ENCODE results near the gene UBE3D.
"Not testable (repeated sequence)": the region's sequence is repeated elsewhere in the genome, so short reads cannot be mapped to it uniquely, and the experiment has no call there.

Gene UBE3D

GRCh38 chr6:82867946-82868345 lies 197.7 kb downstream of the UBE3D start:
- no peak for DNase-seq

GRCh38 chr6:82866446-82866845 lies 199.2 kb downstream of the UBE3D start:
- no peak for DNase-seq

- DNase-seq = no peak
Observed at GRCh38 chr6:82865461-82865860, 200.2 kb downstream of the UBE3D start.

GRCh38 chr6:82863781-82864180 lies 201.9 kb downstream of the UBE3D start:
- no peak for DNase-seq

GRCh38 chr6:82862543-82862942 lies 203.1 kb downstream of the UBE3D start:
- no peak for DNase-seq

GRCh38 chr6:82861121-82861520 lies 204.5 kb downstream of the UBE3D start:
- DNase-seq = no peak

GRCh38 chr6:82856077-82856476 lies 209.6 kb downstream of the UBE3D start:
- DNase-seq = not testable (repeated sequence)

GRCh38 chr6:82852904-82853303 lies 212.7 kb downstream of the UBE3D start:
- not testable (repeated sequence) for DNase-seq

GRCh38 chr6:82843291-82843885 lies 222.3 kb downstream of the UBE3D start:
- DNase-seq = no peak

- DNase-seq = no peak
Observed at GRCh38 chr6:82842721-82843120, 222.9 kb downstream of the UBE3D start.

Data from RPMI8226 (cell line).